Mesendoderm (in vitro differentiated cells): Measurements from ENCODE around the gene HNRNPA3.

Source experiments
- DNase-seq: peaks from one replicate; pipeline ENCODE4 v3.0.0; 2013
- H2AK5ac ChIP-seq: 2 replicates; pipeline ENCODE4 v1.6.1; 2013; ENCODE audit warnings: low read length, inconsistent platforms
- H2BK120ac ChIP-seq: 2 replicates; pipeline ENCODE4 v1.6.1; 2013; ENCODE audit warnings: low read depth, mild to moderate bottlenecking, low read length, moderate library complexity, mixed read lengths
- H2BK15ac ChIP-seq: replicated peaks from 2 replicates; pipeline ENCODE4 v1.6.1; 2013; ENCODE audit warnings: low read depth, mild to moderate bottlenecking, moderate library complexity
- H2BK5ac ChIP-seq: 2 replicates; pipeline ENCODE4 v1.6.1; 2013; ENCODE audit warnings: low read length, inconsistent platforms
- H3K18ac ChIP-seq: 2 replicates; pipeline ENCODE4 v1.6.1; 2013; ENCODE audit warnings: mild to moderate bottlenecking, low read length, mixed read lengths
- H3K23ac ChIP-seq: one replicate; pipeline ENCODE4 v1.6.1; 2013; ENCODE audit warnings: low read length
- H3K27ac ChIP-seq: 2 replicates; pipeline ENCODE4 v1.5.1; 2013; ENCODE audit warnings: low read depth, mild to moderate bottlenecking, inconsistent platforms, low read length, moderate library complexity
- H3K27me3 ChIP-seq: 2 replicates; pipeline ENCODE4 v1.6.1; 2013; ENCODE audit warnings: low read length, control low read depth, mild to moderate bottlenecking, inconsistent platforms; ENCODE audit not compliant: insufficient read depth, poor library complexity
- H3K36me3 ChIP-seq: 2 replicates; pipeline ENCODE4 v1.6.1; 2013; ENCODE audit warnings: low read length, inconsistent platforms; ENCODE audit not compliant: control insufficient read depth, insufficient read depth
- H3K4ac ChIP-seq: one replicate; pipeline ENCODE4 v1.6.1; 2013; ENCODE audit warnings: low read depth, mild to moderate bottlenecking, low read length, moderate library complexity
- H3K4me1 ChIP-seq: 2 replicates; pipeline ENCODE4 v1.6.1; 2013; ENCODE audit warnings: low read depth, low read length, inconsistent platforms; ENCODE audit not compliant: control insufficient read depth
- H3K4me2 ChIP-seq: 2 replicates; pipeline ENCODE4 v1.6.1; 2013; ENCODE audit warnings: low read length
- H3K4me3 ChIP-seq: 2 replicates; pipeline ENCODE4 v1.5.1; 2013; ENCODE audit warnings: mild to moderate bottlenecking, low read length
- H3K56ac ChIP-seq: one replicate; pipeline ENCODE4 v1.6.1; 2013; ENCODE audit warnings: low read length
- H3K79me1 ChIP-seq: 2 replicates; pipeline ENCODE4 v1.6.1; 2013; ENCODE audit warnings: low read length, inconsistent platforms
- H3K79me2 ChIP-seq: 2 replicates; pipeline ENCODE4 v1.6.1; 2013; ENCODE audit warnings: mild to moderate bottlenecking, low read length; ENCODE audit not compliant: control insufficient read depth, insufficient read depth
- H3K9ac ChIP-seq: 2 replicates; pipeline ENCODE4 v1.6.1; 2013; ENCODE audit warnings: low read length, inconsistent platforms
- H4K5ac ChIP-seq: one replicate; pipeline ENCODE4 v1.6.1; 2013; ENCODE audit warnings: low read length
- H4K8ac ChIP-seq: one replicate; pipeline ENCODE4 v1.6.1; 2013; ENCODE audit warnings: low read depth, mild to moderate bottlenecking, control low read depth, low read length, moderate library complexity
- WGBS: extraction: QIAGEN DNeasy Blood & Tissue Kit; methylation state at CpG from one replicate; pipeline ENCODE4 v1.1.7; 2013; ENCODE audit warnings: low lambda C conversion rate, missing lambda C conversion rate; ENCODE audit not compliant: insufficient coverage; ENCODE audit errors: extremely low coverage; 5-methylcytosine and 5-hydroxymethylcytosine counted together

The HNRNPA3 gene

GRCh38 chr2:177239932-177240630 lies 27.5 kb downstream of the HNRNPA3 start:
- Histone ChIP-seq H3K4me3 (no peak overlapping the region), H3K23ac (no peak overlapping the region), H2BK15ac (no peak overlapping the region), H4K5ac (no peak overlapping the region), H3K79me1 (peaks cover 26% of the 10 kb centered on the region), H3K79me2 (peaks cover 66% of the 10 kb centered on the region), H3K18ac (peak overlapping the region; percentile 84), H3K4ac (no peak overlapping the region), H3K36me3 (no peaks in the 10 kb centered on the region), H2BK5ac (no peak overlapping the region), H4K8ac (no peak overlapping the region), H3K9ac (no peak overlapping the region), H3K27ac (no peak overlapping the region), H2AK5ac (no peak overlapping the region), H3K27me3 (no peaks in the 10 kb centered on the region), H3K4me2 (no peak overlapping the region), H3K4me1 (peaks cover 11% of the 10 kb centered on the region), H2BK120ac (no peak overlapping the region), H3K56ac (no peak overlapping the region)
- WGBS: no CpG with 5 or more reads among the region's 5 CpGs
- DNase-seq: no peak

- Histone ChIP-seq H2BK120ac (no peak overlapping the region), H3K4me3 (no peak overlapping the region), H4K5ac (no peak overlapping the region), H4K8ac (no peak overlapping the region), H2AK5ac (no peak overlapping the region), H3K23ac (no peak overlapping the region), H3K9ac (no peak overlapping the region), H3K27ac (no peak overlapping the region), H3K4me1 (peaks cover 14% of the 10 kb centered on the region), H3K4ac (no peak overlapping the region), H3K79me1 (peaks cover 23% of the 10 kb centered on the region), H3K36me3 (no peaks in the 10 kb centered on the region), H3K79me2 (peaks cover 62% of the 10 kb centered on the region), H2BK15ac (no peak overlapping the region), H3K27me3 (no peaks in the 10 kb centered on the region), H2BK5ac (no peak overlapping the region), H3K18ac (no peak overlapping the region), H3K4me2 (no peak overlapping the region), H3K56ac (no peak overlapping the region)
- no peak for DNase-seq
- WGBS: no CpG with 5 or more reads among the region's 1 CpG
These were observed 29.1 kb downstream of the HNRNPA3 start for GRCh38 chr2:177241711-177242120.

GRCh38 chr2:177242121-177242987 lies 29.8 kb downstream of the HNRNPA3 start:
- WGBS: no CpG with 5 or more reads among the region's 5 CpGs

GRCh38 chr2:177243073-177243472 lies 30.5 kb downstream of the HNRNPA3 start:
- Histone ChIP-seq H4K8ac (no peak overlapping the region), H3K27ac (peak overlapping the region; percentile 47), H3K79me2 (peaks cover 63% of the 10 kb centered on the region), H3K18ac (no peak overlapping the region), H2BK15ac (no peak overlapping the region), H3K4me1 (peaks cover 14% of the 10 kb centered on the region), H3K4ac (no peak overlapping the region), H3K56ac (no peak overlapping the region), H2AK5ac (no peak overlapping the region), H4K5ac (no peak overlapping the region), H3K23ac (no peak overlapping the region), H3K36me3 (no peaks in the 10 kb centered on the region), H3K79me1 (peaks cover 22% of the 10 kb centered on the region), H3K4me3 (no peak overlapping the region), H3K9ac (no peak overlapping the region), H2BK5ac (no peak overlapping the region), H3K4me2 (no peak overlapping the region), H2BK120ac (no peak overlapping the region), H3K27me3 (no peaks in the 10 kb centered on the region)
- WGBS: no CpG with 5 or more reads among the region's 3 CpGs
- DNase-seq: no peak

More at GRCh38 chr2:177242121-177242987, 29.8 kb downstream of the HNRNPA3 start:
- no peak overlapping the region for H2BK15ac ChIP-seq
- H3K18ac ChIP-seq: no peak overlapping the region
- no peak overlapping the region for H4K5ac ChIP-seq
- no peak overlapping the region for H2BK5ac ChIP-seq
- peaks cover 14% of the 10 kb centered on the region for H3K4me1 ChIP-seq
- no peak overlapping the region for H3K23ac ChIP-seq
- no peak overlapping the region for H3K9ac ChIP-seq
- H3K27ac ChIP-seq: peak overlapping the region; percentile 47
- peaks cover 20% of the 10 kb centered on the region for H3K79me1 ChIP-seq
- H3K4me2 ChIP-seq: no peak overlapping the region
- H2AK5ac ChIP-seq: no peak overlapping the region
- no peak overlapping the region for H3K56ac ChIP-seq
- no peaks in the 10 kb centered on the region for H3K36me3 ChIP-seq
- H2BK120ac ChIP-seq: no peak overlapping the region
- H3K4me3 ChIP-seq: no peak overlapping the region
- H4K8ac ChIP-seq: no peak overlapping the region
- no peaks in the 10 kb centered on the region for H3K27me3 ChIP-seq
- peaks cover 61% of the 10 kb centered on the region for H3K79me2 ChIP-seq
- H3K4ac ChIP-seq: no peak overlapping the region
- DNase-seq: peak; percentile 72

GRCh38 chr2:177243476-177243875 lies 30.9 kb downstream of the HNRNPA3 start:
- Histone ChIP-seq H3K4me1 (peaks cover 14% of the 10 kb centered on the region), H2AK5ac (no peak overlapping the region), H3K4ac (no peak overlapping the region), H3K27me3 (no peaks in the 10 kb centered on the region), H3K9ac (no peak overlapping the region), H2BK5ac (no peak overlapping the region), H4K5ac (no peak overlapping the region), H3K18ac (no peak overlapping the region), H3K23ac (no peak overlapping the region), H4K8ac (no peak overlapping the region), H2BK120ac (no peak overlapping the region), H3K4me3 (no peak overlapping the region), H3K56ac (no peak overlapping the region), H3K79me1 (peaks cover 22% of the 10 kb centered on the region), H3K36me3 (no peaks in the 10 kb centered on the region), H3K79me2 (peaks cover 60% of the 10 kb centered on the region), H3K4me2 (no peak overlapping the region), H2BK15ac (no peak overlapping the region), H3K27ac (no peak overlapping the region)
- no peak for DNase-seq
